Activated CD8-positive, alpha-beta memory T cell treated with anti-CD3 and anti-CD28 coated beads for 36 hours (primary cell): ENCODE measurements around the gene PGAM1. TPM values are rescaled to one million over a fixed set of nuclear protein-coding genes. Genes with fewer than 3 reads are reported as not detected.

Experiments
- CTCF ChIA-PET: fragments of 350-600 bp; sonication (Branson Sonifier 250); formaldehyde crosslinking; loops from one replicate; lab custom pipeline; 2021; ENCODE audit warnings: antibody characterized with exemption; lab: Charles Lee
- POLR2A ChIA-PET: fragments of 350-600 bp; sonication (Branson Sonifier 250); formaldehyde crosslinking; loops from one replicate; lab custom pipeline; 2021; ENCODE audit warnings: antibody characterized with exemption; lab: Charles Lee
- total RNA-seq, 2 experiments: library from RNA; stranded (reverse); gene quantifications; one replicate each; pipeline ENCODE4 v1.2.3, GENCODE V29; 2021

The PGAM1 gene
- total RNA-seq, 2 experiments from 2014 or later, result 1,302 to 1,307 TPM

GRCh38 chr10:97444212-97444611, 18.2 kb downstream of the PGAM1 start:
- CTCF ChIA-PET, result interaction anchor here (1.4 to 2.6 kb wide), 6 partner anchors 10 to 37 kb away, joined by 3 to 8 read pairs (median 4); partner anchors contain the start of gene PGAM1
- POLR2A ChIA-PET, result interaction anchor here (1.0 to 3.4 kb wide), 5 partner anchors 16 to 125 kb away, joined by 4 to 22 read pairs (median 6); partner anchors contain the start of gene FRAT1

- CTCF ChIA-PET, result interaction anchor here (1.2 to 2.6 kb wide), 5 partner anchors 11 to 38 kb away, joined by 3 to 8 read pairs (median 5); partner anchors contain the start of gene PGAM1
- POLR2A ChIA-PET, result interaction anchor here (1.8 to 3.4 kb wide), 2 partner anchors 17 to 30 kb away, joined by 7 to 22 read pairs; no protein-coding TSS in a partner anchor
Observed at GRCh38 chr10:97445357-97445721, 19.3 kb downstream of the PGAM1 start.

GRCh38 chr10:97445722-97446639, 20.0 kb downstream of the PGAM1 start, which contains the start of the genes EXOSC1 and ZDHHC16:
Gene EXOSC1 (minus strand): TSS chr10:97446006. CDS start chr10:97445985, 21 bp downstream.
Gene ZDHHC16 (plus strand): TSS chr10:97446175. CDS start chr10:97451676, 5,501 bp downstream.
- ChIA-PET POLR2A (interaction anchor here (0.8 to 3.4 kb wide), 3 partner anchors 18 to 45 kb away, joined by 4 to 22 read pairs (median 7); partner anchors contain the start of gene RRP12), CTCF (interaction anchor here (1.2 to 2.6 kb wide), 3 partner anchors 12 to 33 kb away, joined by 3 to 8 read pairs (median 5); no protein-coding TSS in a partner anchor)

GRCh38 chr10:97450828-97451227, 24.8 kb downstream of the PGAM1 start:
- CTCF ChIA-PET, result interaction anchor here (1.1 kb wide), 1 partner anchor 48 kb away, joined by 3 read pairs; the partner anchor contains the start of gene UBTD1

GRCh38 chr10:97451605-97452004, 25.6 kb downstream of the PGAM1 start:
- ChIA-PET POLR2A (interaction anchor here (1.3 kb wide), 1 partner anchor 8 kb away, joined by 3 read pairs; no protein-coding TSS in a partner anchor), CTCF (no interaction called here)

More at GRCh38 chr10:97450828-97451227, 24.8 kb downstream of the PGAM1 start:
- POLR2A ChIA-PET, result interaction anchor here (1.3 kb wide), 1 partner anchor 9 kb away, joined by 3 read pairs; no protein-coding TSS in a partner anchor

GRCh38 chr10:97452352-97452751, 26.4 kb downstream of the PGAM1 start:
- ChIA-PET POLR2A (interaction anchor here (1.1 kb wide), 1 partner anchor 51 kb away, joined by 3 read pairs; the partner anchor contains the start of gene RRP12), CTCF (interaction anchor here (0.8 kb wide), 1 partner anchor 10 kb away, joined by 3 read pairs; no protein-coding TSS in a partner anchor)

DNA sequence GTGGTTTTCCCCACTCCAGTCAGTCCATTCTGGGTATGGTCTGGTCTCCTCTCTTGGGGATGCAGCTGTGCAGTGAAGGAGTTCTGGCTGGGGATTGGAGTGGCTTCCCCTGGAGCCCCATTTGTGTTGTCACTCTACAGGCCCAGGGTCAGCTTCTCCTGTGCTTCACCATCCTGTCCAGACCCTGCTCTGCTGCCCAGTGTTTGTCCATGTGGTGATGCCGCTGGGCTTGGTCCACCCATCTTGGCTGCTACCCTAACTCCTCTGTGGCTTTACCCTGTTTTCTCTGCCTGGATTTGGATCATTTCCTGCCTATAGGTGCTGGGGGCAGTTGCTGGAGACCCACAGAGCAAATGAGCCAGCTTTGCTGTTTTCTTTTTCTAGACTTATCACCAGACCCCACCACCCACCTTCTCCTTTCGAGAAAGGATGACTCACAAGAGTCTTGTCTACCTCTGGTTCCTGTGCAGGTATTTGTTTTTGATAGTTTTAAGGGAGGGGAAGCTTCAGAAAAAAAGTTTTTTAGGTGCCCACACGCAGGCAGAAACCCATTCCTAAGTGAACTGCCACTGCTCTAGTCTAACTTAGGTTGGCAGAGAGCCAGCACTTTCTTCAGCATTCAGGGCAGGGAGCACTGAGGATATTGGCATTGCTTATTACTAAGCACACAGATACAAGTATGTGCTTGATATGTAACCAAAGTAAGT, 28.5 kb downstream of the PGAM1 start:
- ChIA-PET CTCF (interaction anchor here (1.1 to 1.9 kb wide), 4 partner anchors 10 to 119 kb away, joined by 3 to 8 read pairs (median 4); no protein-coding TSS in a partner anchor), POLR2A (interaction anchor here (0.6 kb wide), 2 partner anchors 21 to 46 kb away, joined by 3 read pairs; no protein-coding TSS in a partner anchor)

- POLR2A ChIA-PET, result no interaction called here
- CTCF ChIA-PET, result interaction anchor here (0.6 kb wide), 1 partner anchor 307 kb away, joined by 4 read pairs; no protein-coding TSS in a partner anchor
Observed at GRCh38 chr10:97456034-97456685, 30.2 kb downstream of the PGAM1 start.

DNA sequence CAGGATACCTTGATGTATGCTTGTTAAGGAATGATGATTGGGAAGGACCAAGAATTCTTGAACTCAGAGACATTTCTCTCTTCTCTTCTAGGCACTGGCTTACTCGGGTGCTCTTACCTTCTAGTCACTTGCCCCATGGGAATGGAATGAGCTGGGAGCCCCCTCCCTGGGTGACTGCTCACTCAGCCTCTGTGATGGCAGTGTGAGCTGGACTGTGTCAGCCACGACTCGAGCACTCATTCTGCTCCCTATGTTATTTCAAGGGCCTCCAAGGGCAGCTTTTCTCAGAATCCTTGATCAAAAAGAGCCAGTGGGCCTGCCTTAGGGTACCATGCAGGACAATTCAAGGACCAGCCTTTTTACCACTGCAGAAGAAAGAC, 30.7 kb downstream of the PGAM1 start:
- ChIA-PET CTCF (interaction anchor here (0.6 kb wide), 1 partner anchor 307 kb away, joined by 4 read pairs; no protein-coding TSS in a partner anchor), POLR2A (no interaction called here)

DNA sequence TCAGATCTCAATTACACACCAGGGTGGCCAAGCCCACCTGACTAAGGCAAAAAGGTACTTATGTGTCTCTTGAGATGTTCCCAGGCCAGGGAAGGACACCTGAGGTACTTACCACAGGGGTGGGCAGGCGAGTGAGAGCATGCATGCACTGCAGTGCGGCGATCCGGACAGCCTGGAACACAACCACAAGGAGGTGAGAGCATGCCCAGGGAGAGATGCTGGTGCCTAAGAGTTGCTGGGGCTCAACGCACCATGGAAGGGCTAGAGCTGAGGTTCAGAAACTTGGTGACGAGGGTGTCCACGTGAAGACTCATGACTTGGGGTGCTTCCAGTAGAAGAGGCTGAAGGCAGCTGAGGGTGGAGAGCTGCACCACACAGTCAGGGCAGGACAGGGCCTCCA, 33.1 kb downstream of the PGAM1 start:
- POLR2A ChIA-PET, result no interaction called here

GRCh38 chr10:97459933-97460332, 33.9 kb downstream of the PGAM1 start:
- CTCF ChIA-PET, result interaction anchor here (1.2 kb wide), 1 partner anchor 113 kb away, joined by 3 read pairs; the partner anchor contains the start of gene ANKRD2

More for the DNA sequence above, 33.1 kb downstream of the PGAM1 start:
- CTCF ChIA-PET, result interaction anchor here (1.2 kb wide), 1 partner anchor 114 kb away, joined by 3 read pairs; the partner anchor contains the start of gene ANKRD2

DNA sequence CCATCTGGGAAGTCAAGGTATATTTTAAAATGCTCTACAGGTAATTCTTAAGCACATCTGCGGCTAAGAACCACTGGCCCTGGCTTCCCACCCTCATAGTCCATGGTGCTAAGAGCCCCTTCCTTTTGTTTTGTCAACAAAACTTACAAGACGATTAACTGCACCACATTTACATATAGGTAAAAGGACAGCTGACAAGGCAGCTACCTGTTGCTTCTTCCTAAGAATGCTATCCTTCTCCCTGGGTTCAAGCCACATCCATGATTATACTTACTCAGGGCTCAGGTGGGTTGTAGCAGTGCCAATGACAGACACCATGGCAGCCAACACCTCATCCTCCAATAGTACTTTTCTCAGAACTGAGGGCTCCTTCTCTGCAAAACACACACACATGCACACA, 36.3 kb downstream of the PGAM1 start:
- ChIA-PET CTCF (interaction anchor here (0.6 to 1.5 kb wide), 4 partner anchors 9 to 714 kb away, joined by 3 read pairs; no protein-coding TSS in a partner anchor), POLR2A (interaction anchor here (0.9 kb wide), 1 partner anchor 18 kb away, joined by 4 read pairs; no protein-coding TSS in a partner anchor)

More at GRCh38 chr10:97459933-97460332, 33.9 kb downstream of the PGAM1 start:
- POLR2A ChIA-PET, result interaction anchor here (0.8 kb wide), 1 partner anchor 9 kb away, joined by 3 read pairs; no protein-coding TSS in a partner anchor

DNA sequence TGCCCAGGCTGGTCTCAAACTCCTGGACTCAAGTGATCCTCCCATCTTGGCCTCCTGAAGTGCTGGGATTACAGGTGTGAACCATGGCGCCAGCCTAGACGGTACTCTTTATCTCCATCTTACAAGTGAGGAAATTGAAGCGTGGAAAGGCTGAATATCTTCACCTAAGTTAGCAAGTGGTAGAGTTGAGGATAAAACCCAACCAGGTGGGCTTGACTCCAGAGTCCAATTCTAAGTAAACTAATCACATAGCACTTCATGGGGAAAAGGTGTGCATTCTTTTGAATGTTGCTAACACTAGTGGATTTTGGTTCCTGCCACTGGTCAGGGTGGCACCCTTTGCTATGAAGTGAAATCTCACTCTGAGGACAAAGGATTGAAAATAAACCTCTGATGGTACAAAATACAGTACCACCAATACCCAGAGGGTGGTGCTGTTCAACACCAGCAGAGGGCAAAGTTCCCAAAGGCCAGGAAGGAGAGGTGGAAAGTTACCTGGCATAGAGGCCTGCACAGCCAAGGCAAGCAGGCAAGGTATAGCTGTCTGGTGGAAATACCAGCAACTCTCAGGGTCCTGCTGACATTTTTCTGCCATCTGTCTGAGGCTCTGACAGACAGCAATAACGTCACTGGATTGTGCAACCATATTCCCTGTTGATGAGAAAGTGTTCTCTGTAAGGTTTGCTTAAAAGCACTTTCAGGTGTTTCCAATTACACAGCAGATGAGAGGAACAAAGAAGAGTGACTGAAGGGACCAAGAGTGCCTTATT, 37.6 kb downstream of the PGAM1 start:
- ChIA-PET POLR2A (no interaction called here), CTCF (interaction anchor here (0.5 to 1.9 kb wide), 4 partner anchors 9 to 29 kb away, joined by 3 to 8 read pairs (median 4); no protein-coding TSS in a partner anchor)

GRCh38 chr10:97464226-97464625, 38.2 kb downstream of the PGAM1 start:
- ChIA-PET CTCF (interaction anchor here (0.5 to 1.9 kb wide), 5 partner anchors 9 to 56 kb away, joined by 3 to 8 read pairs (median 3); no protein-coding TSS in a partner anchor), POLR2A (no interaction called here)

DNA sequence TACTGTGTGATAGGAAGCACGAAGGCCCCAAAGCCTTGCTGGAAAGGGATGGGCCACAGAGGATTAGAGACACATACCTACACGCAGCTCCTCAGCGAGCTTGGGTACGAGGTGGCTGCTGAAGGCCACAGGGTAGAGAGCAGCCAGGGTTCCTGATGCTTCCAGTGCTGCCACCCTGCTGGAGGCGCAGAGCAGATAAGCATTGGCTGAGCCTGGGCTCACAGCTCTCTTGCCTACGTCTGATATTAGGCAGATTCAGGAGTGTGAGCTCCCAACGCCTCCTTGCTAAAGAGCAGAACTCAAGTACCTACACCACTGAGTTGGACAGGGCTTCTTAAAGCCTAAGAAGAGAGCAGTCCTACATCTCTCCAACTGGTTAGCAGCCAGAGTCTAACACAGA, 40.0 kb downstream of the PGAM1 start:
- ChIA-PET POLR2A (interaction anchor here (0.6 to 1.0 kb wide), 2 partner anchors 26 to 79 kb away, joined by 3 to 6 read pairs; no protein-coding TSS in a partner anchor), CTCF (interaction anchor here (1.6 kb wide), 1 partner anchor 87 kb away, joined by 4 read pairs; no protein-coding TSS in a partner anchor)

- CTCF ChIA-PET, result interaction anchor here (0.9 kb wide), 1 partner anchor 87 kb away, joined by 6 read pairs; no protein-coding TSS in a partner anchor
- POLR2A ChIA-PET, result interaction anchor here (1.0 kb wide), 1 partner anchor 78 kb away, joined by 6 read pairs; no protein-coding TSS in a partner anchor
Observed at GRCh38 chr10:97466755-97467154, 40.8 kb downstream of the PGAM1 start.
